HCT116 (cell line): ENCODE measurements around the gene SLC7A5. TPM values are rescaled to one million over a fixed set of nuclear protein-coding genes. Genes with fewer than 3 reads are reported as not detected.
"Not testable (repeated sequence)": the region's sequence is repeated elsewhere in the genome, so short reads cannot be mapped to it uniquely, and the experiment has no call there.

Experiments
- ATAC-seq: fragments of 200-7000 bp; cut with Tn5 transposase; 2 replicates; pipeline ENCODE4 v1.9.1; 2020; ENCODE audit warnings: mild to moderate bottlenecking, moderate library complexity
- BruUV-seq: library from RNA; stranded (reverse); fragments of 400-500 nt; replicated peaks from 2 replicates; lab custom pipeline; 2021; lab: Mats Ljungman, UMichigan
- CTCF ChIA-PET: fragments of 300-600 bp; sonication (Branson Sonifier 250); formaldehyde crosslinking; loops from one replicate; lab custom pipeline; 2021; ENCODE audit warnings: antibody characterized with exemption; lab: Charles Lee
- POLR2A ChIA-PET: fragments of 300-600, 350-600 bp; sonication (Branson Sonifier 250); formaldehyde crosslinking; loops from one replicate; lab custom pipeline; 2021; ENCODE audit warnings: antibody characterized with exemption; lab: Charles Lee
- RAD21 ChIA-PET, 2 experiments: fragments of 300-600 bp; sonication (Branson Sonifier 250); formaldehyde crosslinking; loops; one replicate each; lab custom pipeline; 2023; ENCODE audit warnings: low total read pairs in 2 of 2; ENCODE audit not compliant: uncharacterized antibody in 2 of 2, unreplicated experiment in 2 of 2, low non-redundant PET in 1 of 2; lab: Charles Lee
- DNase-seq: peaks from one replicate; pipeline ENCODE4 v3.0.0-alpha.2; 2010; ENCODE audit warnings: low read depth, low spot score
- H2AFZ ChIP-seq: fragments of 200-600 bp; shearing (Covaris generic), sonication (generic); 2 replicates; pipeline ENCODE4 v1.6.1; 2017; ENCODE audit warnings: low read depth, mixed run types, mixed read lengths, antibody characterized with exemption, low read length; ENCODE audit not compliant: poor library complexity, severe bottlenecking
- H3K27ac ChIP-seq: 2 replicates; pipeline ENCODE4 v1.5.1; 2012; ENCODE audit warnings: low read depth, low read length
- H3K27me3 ChIP-seq: fragments of 200-600 bp; sonication (generic); 2 replicates; pipeline ENCODE4 v1.6.1; 2016; ENCODE audit warnings: mixed run types, low read length, mixed read lengths; ENCODE audit not compliant: insufficient read depth
- H3K36me3 ChIP-seq, 2 experiments: fragments of 200-500 bp in 1 of 2; fragments of 200-600 bp in 1 of 2; sonication (Bioruptor generic) in 1 of 2; sonication (generic) in 1 of 2; 2 replicates each; pipeline versions ENCODE4 v1.5.1 to v1.6.1; 2014 to 2016; ENCODE audit warnings: low read length in 2 of 2, inconsistent platforms in 1 of 2, mixed read lengths in 1 of 2, mixed run types in 1 of 2; ENCODE audit not compliant: insufficient read depth in 2 of 2, control insufficient read depth in 1 of 2
- H3K4me1 ChIP-seq, 2 experiments: fragments of 200-600 bp in 1 of 2; sonication (generic) in 1 of 2; 2 replicates each; pipeline versions ENCODE4 v1.5.1 to v1.6.1; 2012 to 2017; ENCODE audit warnings: low read length in 2 of 2, inconsistent platforms in 1 of 2, mild to moderate bottlenecking in 1 of 2, mixed read lengths in 1 of 2, mixed run types in 1 of 2, moderate library complexity in 1 of 2; ENCODE audit not compliant: insufficient read depth in 2 of 2, control insufficient read depth in 1 of 2
- H3K4me2 ChIP-seq: fragments of 200-600 bp; sonication (generic); 2 replicates; pipeline ENCODE4 v1.6.1; 2017; ENCODE audit warnings: mixed run types, low read length, mixed read lengths
- H3K4me3 ChIP-seq, 2 experiments: fragments of 200-600 bp in 1 of 2; sonication (generic) in 1 of 2; replicated peaks in 1 of 2; 2 replicates each; pipeline ENCODE4 v1.5.1; 2011 to 2016; ENCODE audit warnings: low read length in 2 of 2, control low read depth in 1 of 2, low read depth in 1 of 2, mild to moderate bottlenecking in 1 of 2, mixed read lengths in 1 of 2, mixed run types in 1 of 2
- H3K79me2 ChIP-seq: fragments of 200-600 bp; sonication (generic); 2 replicates; pipeline ENCODE4 v1.6.1; 2017; ENCODE audit warnings: mild to moderate bottlenecking, mixed run types, low read length, moderate library complexity, mixed read lengths; ENCODE audit not compliant: insufficient read depth
- H3K9ac ChIP-seq: fragments of 200-600 bp; sonication (generic); 2 replicates; pipeline ENCODE4 v1.6.1; 2016; ENCODE audit warnings: low read length, mixed read lengths
- H3K9me2 ChIP-seq: fragments of 200-600 bp; sonication (generic), shearing (Covaris generic); 2 replicates; pipeline ENCODE4 v1.6.1; 2017; ENCODE audit warnings: mixed run types, mild to moderate bottlenecking, moderate library complexity; ENCODE audit not compliant: insufficient read depth
- H3K9me3 ChIP-seq, 2 experiments: fragments of 200-500 bp in 1 of 2; fragments of 200-600 bp in 1 of 2; sonication (Bioruptor generic) in 1 of 2; sonication (generic) in 1 of 2; 2 replicates each; pipeline ENCODE4 v1.6.1; 2014 to 2017; ENCODE audit warnings: low read length in 2 of 2, mixed read lengths in 2 of 2, inconsistent platforms in 1 of 2, low read depth in 1 of 2, mild to moderate bottlenecking in 1 of 2, mixed run types in 1 of 2, moderate library complexity in 1 of 2; ENCODE audit not compliant: control insufficient read depth in 1 of 2, insufficient read depth in 1 of 2
- H4K20me1 ChIP-seq: fragments of 200-600 bp; sonication (generic), shearing (Covaris generic); 2 replicates; pipeline ENCODE4 v1.6.1; 2017; ENCODE audit warnings: mixed run types, mild to moderate bottlenecking, moderate library complexity; ENCODE audit not compliant: insufficient read depth
- EGR1 ChIP-seq: IDR thresholded peaks from 2 replicates; pipeline ENCODE4 v1.6.1; 2012; ENCODE audit warnings: low read depth
- ZFX ChIP-seq: fragments of 450-650 bp; IDR thresholded peaks from 2 replicates; pipeline ENCODE4 v1.6.1; 2017
- intact Hi-C: fragments of 100-400 bp; cut with micrococcal nuclease; formaldehyde crosslinking; loops from 2 replicates; pipeline ENCODE4 v1.10.0; 2022
- total RNA-seq: library from RNA; stranded (reverse); gene quantifications from one replicate; pipeline ENCODE4 v1.2.1, GENCODE V29; 2021; ENCODE audit not compliant: unreplicated experiment

SLC7A5 gene
- total RNA-seq, 1 experiment from 2014 or later: 482 TPM

- ChIA-PET CTCF (interaction anchor here (0.9 to 6.3 kb wide), 21 partner anchors 14 to 454 kb away, joined by 3 to 257 read pairs (median 5); partner anchors contain the start of gene KLHDC4), POLR2A (interaction anchor here (0.6 to 6.7 kb wide), 10 partner anchors 17 to 105 kb away, joined by 3 to 113 read pairs (median 11); partner anchors contain the start of genes BANP and KLHDC4), RAD21 (interaction anchor here (0.6 to 4.5 kb wide), 8 partner anchors 21 to 234 kb away, joined by 3 to 50 read pairs (median 8); no protein-coding TSS in a partner anchor)
- not testable (repeated sequence) for H3K27me3 ChIP-seq, H3K36me3 ChIP-seq, H3K9me2 ChIP-seq, H3K9me3 ChIP-seq, H4K20me1 ChIP-seq
- ATAC-seq (peak; percentile 45), DNase-seq (peak; percentile 53)
- peak overlapping the region in 1 of 2 experiments; percentile 40; a peak in 2 of 4 replicates for H3K4me3 ChIP-seq
- H2AFZ ChIP-seq: peak overlapping the region; percentile 82
- H3K9ac ChIP-seq: peak overlapping the region; percentile 52
- 0 out of 2 replicates have a peak, but pooled peaks have one; percentile 23 for TF ChIP-seq ZFX
- peak; percentile 87 for TF ChIP-seq EGR1
- peak overlapping the region; percentile 76 for H3K4me2 ChIP-seq
- peak overlapping the region; percentile 65 for H3K27ac ChIP-seq
- peaks cover 36% of the 10 kb centered on the region for H3K79me2 ChIP-seq
- peaks cover 33 to 58% of the 10 kb centered on the region in 2 experiments for H3K4me1 ChIP-seq
- BruUV-seq: TSS peak; percentile 93
- intact Hi-C loops: loop anchor here (1.0 to 5.0 kb wide), 4 partner anchors 38 to 320 kb away; no protein-coding TSS in a partner anchor
Measured at GRCh38 chr16:87870418-87871291, 1.3 kb upstream of the SLC7A5 start.

- RAD21 ChIA-PET: interaction anchor here (2.3 to 4.5 kb wide), 4 partner anchors 20 to 91 kb away, joined by 12 to 50 read pairs (median 30); no protein-coding TSS in a partner anchor
- peak overlapping the region; percentile 52 for H3K9ac ChIP-seq
- not testable (repeated sequence) for H4K20me1 ChIP-seq
Measured at GRCh38 chr16:87869879-87870417, 641 bp upstream of the SLC7A5 start.

More at GRCh38 chr16:87869879-87870417, 641 bp upstream of the SLC7A5 start:
- not testable (repeated sequence) for H3K9me3 ChIP-seq, H3K27me3 ChIP-seq, H2AFZ ChIP-seq, H3K9me2 ChIP-seq, H3K36me3 ChIP-seq, BruUV-seq, DNase-seq
- Histone ChIP-seq H3K4me1 (peaks cover 33 to 53% of the 10 kb centered on the region in 2 experiments), H3K4me3 (peak overlapping the region in 1 of 2 experiments; percentile 40; a peak in 1 of 4 replicates), H3K4me2 (peak overlapping the region; percentile 76), H3K79me2 (peaks cover 43% of the 10 kb centered on the region), H3K27ac (peak overlapping the region; percentile 65)
- TF ChIP-seq EGR1: peak; percentile 35; the same call in 1 of the 2 replicates
- 0 out of 2 replicates have a peak, but pooled peaks have one; percentile 1 for ATAC-seq
- intact Hi-C loops: loop anchor here (2.0 to 5.0 kb wide), 3 partner anchors 39 to 319 kb away; no protein-coding TSS in a partner anchor
- ChIA-PET POLR2A (interaction anchor here (0.6 to 6.7 kb wide), 13 partner anchors 10 to 104 kb away, joined by 3 to 113 read pairs (median 6); partner anchors contain the start of genes BANP and KLHDC4), CTCF (interaction anchor here (0.6 to 6.3 kb wide), 6 partner anchors 20 to 101 kb away, joined by 3 to 257 read pairs (median 38); no protein-coding TSS in a partner anchor)
